Heart left ventricle (tissue), 13 donors: Measurements from ENCODE around the gene JMY.

ENCODE experiments used
- CTCF ChIP-seq, 12 donors: fragments of 200-600 bp; sonication (generic) in 4 of 12; IDR thresholded peaks; one replicate each; pipeline versions ENCODE4 v1.5.0 to v1.8.0; 2018 to 2022; ENCODE audit warnings: antibody characterized with exemption in 12 of 12, mild to moderate bottlenecking in 5 of 12
- POLR2A ChIP-seq, 2 donors: fragments of 450-650 bp; IDR thresholded peaks; one replicate each; pipeline ENCODE4 v1.6.1; 2017; ENCODE audit warnings: antibody characterized with exemption in 2 of 2, mild to moderate bottlenecking in 2 of 2, moderate library complexity in 2 of 2
- donor health status: ischemic (EF 13 %, LVEDD 7.1; RV severe dilation, severe dysfunction).
- donor health status: DM: no; HTN: yes; CAD: no.
- donor health status: DM: no; HTN: no; CAD: no.
- donor health status: ischemic (EF 25% LVEDD 6.9; RV normal size, moderate dysfunction).
- donor health status: ischemic (EF 25% LVEDD 5.7; RV mildly dilated, moderate dysfunction).
- donor health status: ischemic (EF 35%, LVEDD 5.7; RV mildly dilated, moderate dysfunction).
- donor health status: nonischemic (EF 11% LVEDD 7.7; RV severe dilation, severe dysfunction).
- donor health status: DM: yes; HTN: yes; CAD: no.
- donor health status: PGD.
- donor health status: ischemic (EF 29% LVEDD 5.4; RV normal size, mild dysfunction).
- donor health status: nonischemic (EF 23%, LVEDD 6.1; RV moderate dilation, normal function).

DNA sequence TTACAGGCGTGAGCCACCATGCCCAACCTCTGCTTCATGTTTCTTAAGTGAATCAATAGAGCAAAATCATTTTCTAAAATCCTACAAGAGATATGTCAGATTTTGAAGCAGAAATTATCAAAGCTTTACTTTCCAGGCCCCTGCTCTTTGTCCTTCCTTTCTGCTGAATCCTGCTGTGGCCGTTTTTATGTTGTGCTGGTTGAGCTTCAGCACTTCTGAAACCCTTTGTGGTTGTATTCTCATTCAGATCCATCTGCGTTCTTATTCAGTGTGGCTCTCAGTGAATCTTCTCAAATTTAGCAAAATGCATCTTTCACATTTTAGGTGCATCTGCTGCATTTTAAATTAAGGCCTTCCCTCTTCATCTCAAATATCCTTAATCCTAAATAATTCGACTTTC, 26.0 kb downstream of the JMY start:
- TF ChIP-seq CTCF (IDR thresholded peaks at IDR 0.05) (no peak), POLR2A (IDR thresholded peaks at IDR 0.05) (no peak)
